Fibroblast of the aortic adventitia (primary cell): ENCODE data around the gene CRAT. TPM values are rescaled to one million over a fixed set of nuclear protein-coding genes. Genes with fewer than 3 reads are reported as not detected.

Experiments used
- DNase-seq: peaks from one replicate; pipeline ENCODE4 v3.0.0-alpha.2; 2010; ENCODE audit warnings: low read depth
- H3K4me3 ChIP-seq: 2 replicates; pipeline ENCODE4 v1.5.1; 2011; ENCODE audit warnings: low read depth, mild to moderate bottlenecking, control low read depth, low read length, moderate library complexity
- CTCF ChIP-seq: IDR thresholded peaks from 2 replicates; pipeline ENCODE4 v1.5.1; 2011; ENCODE audit warnings: mild to moderate bottlenecking, low read length, control low read depth, inconsistent platforms; ENCODE audit not compliant: insufficient read depth
- total RNA-seq: library from RNA; depleted of rRNA; stranded (reverse); fragments of >200 nt; gene quantifications from 2 replicates; pipeline ENCODE4 v1.2.3, GENCODE V29; 2012; ENCODE audit warnings: low replicate concordance

Gene CRAT
- total RNA-seq, 1 donor, result 66.0 TPM

- no peak overlapping the region for H3K4me3 ChIP-seq
- no peak for DNase-seq
- TF ChIP-seq CTCF, result no peak
Measured at GRCh38 chr9:129149442-129149841, 38.8 kb upstream of the CRAT start.

GRCh38 chr9:129148463-129149204 is 38.0 kb upstream of the CRAT start:
- DNase-seq, result no peak
- H3K4me3 ChIP-seq, result no peak overlapping the region
- no peak for TF ChIP-seq CTCF

GRCh38 chr9:129146441-129146941 is 35.9 kb upstream of the CRAT start:
- no peak overlapping the region for H3K4me3 ChIP-seq
- peak; percentile 75 for DNase-seq

GRCh38 chr9:129145841-129146292 is 35.3 kb upstream of the CRAT start:
- no peak overlapping the region for H3K4me3 ChIP-seq
- peak; percentile 97 for DNase-seq
- peak; percentile 38 for TF ChIP-seq CTCF

More at GRCh38 chr9:129146441-129146941, 35.9 kb upstream of the CRAT start:
- no peak for TF ChIP-seq CTCF

GRCh38 chr9:129145316-129145715 is 34.7 kb upstream of the CRAT start:
- no peak for TF ChIP-seq CTCF
- DNase-seq, result peak; percentile 35
- no peak overlapping the region for H3K4me3 ChIP-seq

- peak; percentile 96 for DNase-seq
- H3K4me3 ChIP-seq, result peak overlapping the region; percentile 37
- TF ChIP-seq CTCF, result peak; percentile 94
Measured at GRCh38 chr9:129143031-129143927, 32.7 kb upstream of the CRAT start.
